Uterus (tissue), 2 donors: Measurements from ENCODE around the gene CACNB4.

Experiments used
- CTCF ChIP-seq, 4 experiments: fragments of 200-600 bp in 2 of 4; fragments of 450-650 bp in 2 of 4; sonication (generic) in 2 of 4; IDR thresholded peaks; one replicate each; pipeline ENCODE4 v1.5.1; 2016 to 2019; ENCODE audit warnings: antibody characterized with exemption in 4 of 4, mild to moderate bottlenecking in 2 of 4, moderate library complexity in 1 of 4
- POLR2A ChIP-seq, 2 donors: fragments of 450-650 bp; IDR thresholded peaks; one replicate each; pipeline ENCODE4 v1.6.1; 2016; ENCODE audit warnings: antibody characterized with exemption in 2 of 2, mild to moderate bottlenecking in 1 of 2, moderate library complexity in 1 of 2

GRCh38 chr2:151983221-151983620, 115.6 kb downstream of the CACNB4 start:
- TF ChIP-seq CTCF (IDR thresholded peaks at IDR 0.05): no peak
- no peak for TF ChIP-seq POLR2A (IDR thresholded peaks at IDR 0.05)
